HG02623 (cell line): ENCODE results near the gene RNF207.

ENCODE experiments used
- ATAC-seq: cut with Tn5 transposase; IDR thresholded peaks from one replicate; pipeline ENCODE4 v1.9.1; 2021; ENCODE audit warnings: moderate library complexity; ENCODE audit not compliant: unreplicated experiment

Gene RNF207

GRCh38 chr1:6247651-6248050 lies 41.7 kb downstream of the RNF207 start:
- no peak for ATAC-seq

GRCh38 chr1:6248161-6248776 lies 42.4 kb downstream of the RNF207 start:
- ATAC-seq = no peak

GRCh38 chr1:6248932-6249738 lies 43.2 kb downstream of the RNF207 start:
- no peak for ATAC-seq

GRCh38 chr1:6249739-6250689 lies 44.1 kb downstream of the RNF207 start:
- ATAC-seq = no peak

- no peak for ATAC-seq
These were observed 45.3 kb downstream of the RNF207 start for GRCh38 chr1:6251233-6251632.

GRCh38 chr1:6251681-6252373 lies 45.9 kb downstream of the RNF207 start:
- no peak for ATAC-seq

- no peak for ATAC-seq
These were observed 46.4 kb downstream of the RNF207 start for GRCh38 chr1:6252374-6252710.

GRCh38 chr1:6253380-6253779 lies 47.5 kb downstream of the RNF207 start:
- ATAC-seq = no peak

GRCh38 chr1:6254691-6255090 lies 48.8 kb downstream of the RNF207 start:
- ATAC-seq = no peak

- no peak for ATAC-seq
These were observed 50.7 kb downstream of the RNF207 start for GRCh38 chr1:6256645-6257044.

GRCh38 chr1:6257541-6258069 lies 51.7 kb downstream of the RNF207 start:
- ATAC-seq = no peak

GRCh38 chr1:6258675-6259074 lies 52.8 kb downstream of the RNF207 start:
- ATAC-seq = no peak

- ATAC-seq = peak; percentile 41
These were observed 53.8 kb downstream of the RNF207 start for GRCh38 chr1:6259491-6260362.

- ATAC-seq = no peak
These were observed 54.6 kb downstream of the RNF207 start for GRCh38 chr1:6260433-6260934.

- no peak for ATAC-seq
These were observed 55.2 kb downstream of the RNF207 start, which contains the start of gene GPR153 for GRCh38 chr1:6260961-6261614. TSS of gene GPR153 (minus strand) at chr1:6261098. CDS start at chr1:6254905, 6,193 bp downstream.

- ATAC-seq = no peak
These were observed 55.7 kb downstream of the RNF207 start for GRCh38 chr1:6261615-6261995.

GRCh38 chr1:6262555-6263420 lies 56.9 kb downstream of the RNF207 start:
- no peak for ATAC-seq

- no peak for ATAC-seq
These were observed 57.8 kb downstream of the RNF207 start for GRCh38 chr1:6263716-6264115.
